Nephron progenitor cell (in vitro differentiated cells): ENCODE data around the gene ARHGAP45.
A peak's percentile ranks its signal among the peaks of the same experiment; 100 is the strongest.

Experiments used
- DNase-seq: peaks from one replicate; pipeline ENCODE4 v3.0.0; 2021
- H3K27ac Mint-ChIP-seq: 2 replicates; pipeline ENCODE4 v1.8.0; 2021; ENCODE audit warnings: mild to moderate bottlenecking, moderate library complexity, mixed read lengths
- H3K27me3 Mint-ChIP-seq: 2 replicates; pipeline ENCODE4 v1.8.0; 2021; ENCODE audit warnings: mild to moderate bottlenecking, low read depth, mixed read lengths; ENCODE audit not compliant: poor library complexity
- H3K36me3 Mint-ChIP-seq: 2 replicates; pipeline ENCODE4 v1.8.0; 2021; ENCODE audit warnings: low read depth, mixed read lengths
- H3K4me1 Mint-ChIP-seq: 2 replicates; pipeline ENCODE4 v1.8.0; 2021; ENCODE audit warnings: mixed read lengths
- H3K4me3 Mint-ChIP-seq: 2 replicates; pipeline ENCODE4 v1.8.0; 2021; ENCODE audit warnings: mild to moderate bottlenecking, moderate library complexity, mixed read lengths
- H3K9me3 Mint-ChIP-seq: 2 replicates; pipeline ENCODE4 v1.8.0; 2021; ENCODE audit warnings: mild to moderate bottlenecking, moderate library complexity, mixed read lengths
- CTCF ChIP-seq: fragments of 200-600 bp; sonication (generic); IDR thresholded peaks from 2 replicates; pipeline ENCODE4 v1.5.0; 2021; ENCODE audit warnings: antibody characterized with exemption

ARHGAP45 gene

DNA sequence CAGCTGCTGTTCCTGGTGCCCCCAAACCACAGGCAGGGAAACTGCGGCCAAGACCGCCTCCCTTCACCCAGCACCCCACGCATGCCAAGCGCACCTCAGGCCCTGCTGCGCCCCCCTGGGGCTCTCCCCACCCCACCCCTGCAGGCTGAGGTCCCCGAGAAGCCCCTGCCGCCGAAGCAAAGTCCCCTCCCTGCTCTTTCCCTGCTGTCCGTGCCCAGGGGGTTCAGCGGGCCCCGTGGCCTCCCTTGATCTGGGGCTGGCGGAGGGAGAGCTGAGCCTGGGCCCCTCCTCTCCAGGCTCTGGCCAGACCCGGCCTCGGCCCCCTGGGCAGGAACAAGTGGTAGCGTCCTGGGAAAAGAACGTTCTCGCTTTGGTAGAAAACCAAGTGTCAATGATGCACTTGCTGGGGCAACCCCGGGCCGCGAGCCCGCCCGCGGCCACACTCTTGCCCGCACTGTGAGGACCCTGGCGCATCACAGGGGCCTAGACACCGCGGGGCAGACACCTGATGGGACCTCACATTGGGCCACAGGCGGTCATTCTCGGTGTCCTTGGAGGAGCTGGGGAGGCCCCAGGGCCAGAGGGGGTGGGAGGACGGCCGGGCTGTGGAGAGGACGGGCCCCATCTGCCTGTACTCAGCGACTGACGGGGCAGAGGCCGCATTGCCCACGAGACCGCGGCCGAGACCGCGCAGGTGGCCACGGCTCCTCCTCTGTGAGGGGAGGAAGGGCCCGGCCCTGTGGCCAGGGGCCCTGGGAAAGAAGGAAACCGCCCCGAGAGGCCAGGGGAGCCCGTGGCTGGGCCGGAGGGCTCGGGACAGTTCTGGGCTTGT is 65.8 kb downstream of the ARHGAP45 start:
- no peak for DNase-seq
- Mint-ChIP-seq H3K9me3 (no peaks in the 10 kb centered on the region), H3K27ac (no peak overlapping the region), H3K4me1 (peaks cover 11% of the 10 kb centered on the region), H3K27me3 (no peaks in the 10 kb centered on the region), H3K4me3 (no peak overlapping the region), H3K36me3 (no peaks in the 10 kb centered on the region)
- no peak for TF ChIP-seq CTCF

DNA sequence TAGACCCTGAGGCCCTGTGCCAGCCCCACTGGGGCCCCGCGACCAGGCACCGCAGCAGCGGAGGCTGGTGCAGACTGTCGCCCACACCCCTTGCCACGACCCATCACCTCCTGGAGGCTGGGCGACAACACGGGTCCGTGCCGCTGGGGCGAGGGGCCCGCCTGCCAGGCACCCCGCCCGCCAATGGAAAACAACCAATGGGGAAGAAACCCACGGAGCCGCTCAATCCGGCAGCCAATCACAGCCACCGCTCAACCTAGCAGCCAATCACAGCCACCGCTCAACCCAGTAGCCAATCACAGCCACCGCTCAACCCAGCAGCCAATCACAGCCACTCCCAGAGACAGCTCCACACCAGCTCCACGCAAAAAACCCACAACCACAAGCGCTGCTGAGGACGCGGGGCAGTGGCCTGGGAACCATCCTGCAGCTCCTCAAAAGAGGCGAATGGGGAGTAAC is 66.5 kb downstream of the ARHGAP45 start:
- H3K36me3 Mint-ChIP-seq: peaks cover under 1% of the 10 kb centered on the region
- H3K4me1 Mint-ChIP-seq: peaks cover 11% of the 10 kb centered on the region
- no peak overlapping the region for H3K27ac Mint-ChIP-seq
- DNase-seq: no peak
- H3K27me3 Mint-ChIP-seq: no peaks in the 10 kb centered on the region
- no peaks in the 10 kb centered on the region for H3K9me3 Mint-ChIP-seq
- H3K4me3 Mint-ChIP-seq: peak overlapping the region; percentile 23
- no peak for TF ChIP-seq CTCF

DNA sequence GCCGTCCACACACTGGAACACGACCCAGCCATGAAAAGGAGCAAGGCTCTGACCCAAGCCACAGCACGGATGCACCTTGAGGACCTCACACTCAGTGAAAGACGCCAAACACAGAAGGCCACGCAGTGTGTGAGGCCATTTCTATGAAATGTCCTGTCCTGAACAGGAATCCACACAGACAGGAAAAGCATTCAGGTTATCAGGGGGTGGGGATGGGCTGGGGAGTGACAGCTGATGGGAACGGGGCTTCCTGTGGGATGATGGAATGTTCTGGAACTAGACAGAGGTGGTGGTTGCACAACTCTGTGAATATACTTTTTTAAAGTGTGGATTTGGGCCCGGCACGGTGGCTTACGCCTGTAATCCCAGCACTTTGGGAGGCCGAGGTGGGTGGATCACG is 67.5 kb downstream of the ARHGAP45 start:
- no peak for DNase-seq
- Mint-ChIP-seq H3K4me3 (no peak overlapping the region), H3K36me3 (peaks cover 10% of the 10 kb centered on the region)

GRCh38 chr19:1135454-1135853 is 68.5 kb downstream of the ARHGAP45 start:
- H3K36me3 Mint-ChIP-seq: peaks cover 17% of the 10 kb centered on the region
- no peak for TF ChIP-seq CTCF
- no peak overlapping the region for H3K27ac Mint-ChIP-seq
- H3K4me3 Mint-ChIP-seq: no peak overlapping the region
- no peaks in the 10 kb centered on the region for H3K9me3 Mint-ChIP-seq
- peaks cover 11% of the 10 kb centered on the region for H3K4me1 Mint-ChIP-seq
- DNase-seq: no peak
- H3K27me3 Mint-ChIP-seq: no peaks in the 10 kb centered on the region

More for the DNA sequence above, 67.5 kb downstream of the ARHGAP45 start:
- no peaks in the 10 kb centered on the region for H3K9me3 Mint-ChIP-seq
- H3K27me3 Mint-ChIP-seq: no peaks in the 10 kb centered on the region
- no peak overlapping the region for H3K27ac Mint-ChIP-seq
- TF ChIP-seq CTCF: no peak
- peaks cover 11% of the 10 kb centered on the region for H3K4me1 Mint-ChIP-seq

DNA sequence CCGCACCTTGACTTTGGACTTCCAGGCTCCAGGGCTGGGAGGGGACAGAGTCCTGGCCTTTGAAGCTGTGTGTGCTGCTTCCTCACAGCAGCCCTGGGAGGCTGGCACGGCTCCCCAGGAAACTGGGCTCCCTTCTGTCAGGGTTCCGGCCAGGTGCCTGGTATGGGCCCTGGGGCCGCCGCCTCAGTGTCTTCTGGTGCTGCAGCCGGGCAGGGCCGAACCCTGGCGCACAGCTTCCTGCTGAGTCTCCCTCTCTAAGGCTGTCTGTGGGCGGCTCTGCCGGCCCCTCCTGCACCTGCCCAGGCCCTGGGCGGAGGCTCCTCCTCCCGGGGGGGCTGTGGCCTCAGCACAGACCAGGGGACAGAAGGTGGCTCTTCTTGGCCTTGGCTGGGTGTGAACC is 69.2 kb downstream of the ARHGAP45 start:
- no peak for TF ChIP-seq CTCF
- no peak overlapping the region for H3K27ac Mint-ChIP-seq
- peaks cover 11% of the 10 kb centered on the region for H3K4me1 Mint-ChIP-seq
- no peaks in the 10 kb centered on the region for H3K9me3 Mint-ChIP-seq
- H3K4me3 Mint-ChIP-seq: no peak overlapping the region
- peaks cover 24% of the 10 kb centered on the region for H3K36me3 Mint-ChIP-seq
- no peak for DNase-seq
- no peaks in the 10 kb centered on the region for H3K27me3 Mint-ChIP-seq
